Skeletal muscle tissue (tissue), 5 donors: ENCODE results near the gene IL18RAP. TPM values are rescaled to one million over a fixed set of nuclear protein-coding genes. Genes with fewer than 3 reads are reported as not detected.

Experiments used
- H3K27ac ChIP-seq: one replicate; pipeline ENCODE4 v1.7.0; 2013; ENCODE audit warnings: mild to moderate bottlenecking, low read depth, low read length, inconsistent platforms
- H3K27me3 ChIP-seq, 3 donors: one replicate each; pipeline ENCODE4 v1.7.0; 2013; ENCODE audit warnings: low read length in 3 of 3; ENCODE audit not compliant: control insufficient read depth in 3 of 3, insufficient read depth in 3 of 3
- H3K36me3 ChIP-seq, 3 donors: one replicate each; pipeline ENCODE4 v1.7.0; 2013; ENCODE audit warnings: low read length in 3 of 3; ENCODE audit not compliant: control insufficient read depth in 3 of 3, insufficient read depth in 3 of 3
- H3K4me1 ChIP-seq, 3 donors: one replicate each; pipeline ENCODE4 v1.7.0; 2013; ENCODE audit warnings: low read length in 3 of 3, mild to moderate bottlenecking in 3 of 3; ENCODE audit not compliant: control insufficient read depth in 3 of 3, insufficient read depth in 3 of 3
- H3K4me3 ChIP-seq, 3 donors: one replicate each; pipeline ENCODE4 v1.7.0; 2013; ENCODE audit warnings: low read length in 3 of 3
- H3K9ac ChIP-seq, 3 donors: one replicate each; pipeline ENCODE4 v1.7.0; 2013; ENCODE audit warnings: low read length in 3 of 3, mild to moderate bottlenecking in 3 of 3, moderate library complexity in 2 of 3, low read depth in 1 of 3
- H3K9me3 ChIP-seq, 3 donors: one replicate each; pipeline ENCODE4 v1.7.0; 2013; ENCODE audit warnings: low read length in 3 of 3; ENCODE audit not compliant: control insufficient read depth in 3 of 3
- small RNA-seq: library from RNA; depleted of rRNA; stranded (forward); fragments of <200 nt; gene quantifications from one replicate; pipeline ENCODE3, GENCODE V24; 2014
- total RNA-seq: library from RNA; depleted of rRNA; stranded (reverse); fragments of >200 nt; gene quantifications from one replicate; pipeline ENCODE4 v1.2.3, GENCODE V29; 2014
- donor health status: Osteomylitis.

The IL18RAP gene
- total RNA-seq, 1 donor from 2014 or later, result 2.6 TPM

GRCh38 chr2:102489646-102490045 lies 66.7 kb downstream of the IL18RAP start:
- Histone ChIP-seq H3K9ac (no peak overlapping the region), H3K27me3 (no peaks in the 10 kb centered on the region), H3K4me1 (peaks cover 8 to 22% (median 10%) of the 10 kb centered on the region in 3 donors), H3K36me3 (no peaks in the 10 kb centered on the region), H3K27ac (no peak overlapping the region), H3K4me3 (no peak overlapping the region), H3K9me3 (no peaks in the 10 kb centered on the region)

GRCh38 chr2:102492006-102492405 lies 69.0 kb downstream of the IL18RAP start:
- H3K27ac ChIP-seq, result no peak overlapping the region
- H3K9me3 ChIP-seq, result no peaks in the 10 kb centered on the region
- H3K9ac ChIP-seq, result no peak overlapping the region
- H3K4me1 ChIP-seq, result peaks cover 0 to 3% (median 0%) of the 10 kb centered on the region in 3 donors
- no peaks in the 10 kb centered on the region for H3K27me3 ChIP-seq
- H3K4me3 ChIP-seq, result no peak overlapping the region
- no peaks in the 10 kb centered on the region for H3K36me3 ChIP-seq

- no peaks in the 10 kb centered on the region for H3K4me1 ChIP-seq
- H3K4me3 ChIP-seq, result no peak overlapping the region
- H3K9me3 ChIP-seq, result no peaks in the 10 kb centered on the region
- no peaks in the 10 kb centered on the region for H3K36me3 ChIP-seq
- H3K27me3 ChIP-seq, result no peaks in the 10 kb centered on the region
- H3K9ac ChIP-seq, result no peak overlapping the region
- no peak overlapping the region for H3K27ac ChIP-seq
Measured at GRCh38 chr2:102494570-102494969, 71.6 kb downstream of the IL18RAP start.

GRCh38 chr2:102498414-102498813 lies 75.5 kb downstream of the IL18RAP start:
- H3K4me1 ChIP-seq, result no peaks in the 10 kb centered on the region
- no peak overlapping the region for H3K4me3 ChIP-seq
- no peaks in the 10 kb centered on the region for H3K36me3 ChIP-seq
- H3K27ac ChIP-seq, result no peak overlapping the region
- no peak overlapping the region for H3K9ac ChIP-seq
- H3K9me3 ChIP-seq, result no peaks in the 10 kb centered on the region
- H3K27me3 ChIP-seq, result no peaks in the 10 kb centered on the region

- H3K36me3 ChIP-seq, result no peaks in the 10 kb centered on the region
- H3K9me3 ChIP-seq, result no peaks in the 10 kb centered on the region
- H3K9ac ChIP-seq, result no peak overlapping the region
- H3K4me1 ChIP-seq, result no peaks in the 10 kb centered on the region
- H3K27ac ChIP-seq, result no peak overlapping the region
- no peaks in the 10 kb centered on the region for H3K27me3 ChIP-seq
- no peak overlapping the region for H3K4me3 ChIP-seq
Measured at GRCh38 chr2:102499558-102499957, 76.6 kb downstream of the IL18RAP start.

Small RNA genes lying within 50 kb of the gene (small RNA-seq; reads per million reads assigned to genes)
- 0.09 reads per million for gene MIR4772

Other genes starting within 250 kb of the IL18RAP start
- gene IL1RL2, start 236.1 kb upstream of the IL18RAP start, total RNA-seq, result not detected
- 1.0 TPM for gene IL1RL1, start 111.6 kb upstream of the IL18RAP start, total RNA-seq
- 0.52 TPM for gene IL18R1, start 67.4 kb upstream of the IL18RAP start, total RNA-seq
- gene SLC9A4, start 50.1 kb downstream of the IL18RAP start, total RNA-seq, result not detected
- gene SLC9A2, start 196.4 kb downstream of the IL18RAP start, total RNA-seq, result 2.1 TPM